B cell (primary cell): Measurements from ENCODE around the gene ABCA4.

Source experiments
- EZH2 ChIP-seq: IDR thresholded peaks from 2 replicates; pipeline ENCODE4 v1.6.1; 2012; ENCODE audit warnings: borderline replicate concordance, low read depth, mild to moderate bottlenecking, moderate library complexity, low read length; ENCODE audit not compliant: insufficient read depth, poor library complexity, severe bottlenecking
- TF ChIP-seq, protein P1 (sequence below): fragments of 200-600 bp; IDR thresholded peaks from one replicate; pipeline ENCODE4 v1.8.0; 2022; ENCODE audit warnings: antibody characterized with exemption, mild to moderate bottlenecking

GRCh38 chr1:93958726-93959100, 162.2 kb downstream of the ABCA4 start:
- TF ChIP-seq, protein P1, sequence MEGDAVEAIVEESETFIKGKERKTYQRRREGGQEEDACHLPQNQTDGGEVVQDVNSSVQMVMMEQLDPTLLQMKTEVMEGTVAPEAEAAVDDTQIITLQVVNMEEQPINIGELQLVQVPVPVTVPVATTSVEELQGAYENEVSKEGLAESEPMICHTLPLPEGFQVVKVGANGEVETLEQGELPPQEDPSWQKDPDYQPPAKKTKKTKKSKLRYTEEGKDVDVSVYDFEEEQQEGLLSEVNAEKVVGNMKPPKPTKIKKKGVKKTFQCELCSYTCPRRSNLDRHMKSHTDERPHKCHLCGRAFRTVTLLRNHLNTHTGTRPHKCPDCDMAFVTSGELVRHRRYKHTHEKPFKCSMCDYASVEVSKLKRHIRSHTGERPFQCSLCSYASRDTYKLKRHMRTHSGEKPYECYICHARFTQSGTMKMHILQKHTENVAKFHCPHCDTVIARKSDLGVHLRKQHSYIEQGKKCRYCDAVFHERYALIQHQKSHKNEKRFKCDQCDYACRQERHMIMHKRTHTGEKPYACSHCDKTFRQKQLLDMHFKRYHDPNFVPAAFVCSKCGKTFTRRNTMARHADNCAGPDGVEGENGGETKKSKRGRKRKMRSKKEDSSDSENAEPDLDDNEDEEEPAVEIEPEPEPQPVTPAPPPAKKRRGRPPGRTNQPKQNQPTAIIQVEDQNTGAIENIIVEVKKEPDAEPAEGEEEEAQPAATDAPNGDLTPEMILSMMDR = no peak
- no peak for TF ChIP-seq EZH2
